Measurements from ENCODE around the gene CNKSR3. TPM values are rescaled to one million over a fixed set of nuclear protein-coding genes. Genes with fewer than 3 reads are reported as not detected.

Gene CNKSR3
- total RNA-seq, 4 donors from 2014 or later, result 4.5 to 7.8 (median 7.0) TPM

DNA sequence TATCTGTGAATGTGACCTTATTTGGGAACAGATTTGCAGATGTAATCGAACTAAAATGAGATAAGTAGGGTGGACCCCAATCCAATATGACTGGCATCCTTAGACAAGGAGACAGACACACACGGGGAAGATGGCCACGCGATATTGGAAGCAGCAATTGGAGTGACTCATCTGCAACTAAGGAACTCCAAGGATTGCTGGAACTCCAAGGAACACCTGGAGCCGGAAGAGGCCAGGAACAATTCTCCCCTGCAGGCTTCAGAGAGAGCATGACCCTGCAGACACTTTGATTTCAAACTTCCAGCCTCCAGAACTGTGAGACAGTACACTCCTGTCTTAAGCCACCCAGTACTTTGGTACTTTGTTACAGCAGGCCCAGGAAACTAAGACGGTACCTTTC, 19.5 kb upstream of the CNKSR3 start:
- Histone ChIP-seq H3K27ac (no peak overlapping the region), H3K27me3 (no peaks in the 10 kb centered on the region), H3K9me3 (no peaks in the 10 kb centered on the region), H3K36me3 (no peaks in the 10 kb centered on the region), H3K4me3 (replicated peaks in 1 of 3) (no peak overlapping the region), H3K4me1 (no peaks in the 10 kb centered on the region)
- WGBS, 2 donors, result 96 to 98% methylated on average over 6 of the region's 6 CpGs
- TF ChIP-seq POLR2A (IDR thresholded peaks at IDR 0.05), result no peak
- TF ChIP-seq, protein P1, sequence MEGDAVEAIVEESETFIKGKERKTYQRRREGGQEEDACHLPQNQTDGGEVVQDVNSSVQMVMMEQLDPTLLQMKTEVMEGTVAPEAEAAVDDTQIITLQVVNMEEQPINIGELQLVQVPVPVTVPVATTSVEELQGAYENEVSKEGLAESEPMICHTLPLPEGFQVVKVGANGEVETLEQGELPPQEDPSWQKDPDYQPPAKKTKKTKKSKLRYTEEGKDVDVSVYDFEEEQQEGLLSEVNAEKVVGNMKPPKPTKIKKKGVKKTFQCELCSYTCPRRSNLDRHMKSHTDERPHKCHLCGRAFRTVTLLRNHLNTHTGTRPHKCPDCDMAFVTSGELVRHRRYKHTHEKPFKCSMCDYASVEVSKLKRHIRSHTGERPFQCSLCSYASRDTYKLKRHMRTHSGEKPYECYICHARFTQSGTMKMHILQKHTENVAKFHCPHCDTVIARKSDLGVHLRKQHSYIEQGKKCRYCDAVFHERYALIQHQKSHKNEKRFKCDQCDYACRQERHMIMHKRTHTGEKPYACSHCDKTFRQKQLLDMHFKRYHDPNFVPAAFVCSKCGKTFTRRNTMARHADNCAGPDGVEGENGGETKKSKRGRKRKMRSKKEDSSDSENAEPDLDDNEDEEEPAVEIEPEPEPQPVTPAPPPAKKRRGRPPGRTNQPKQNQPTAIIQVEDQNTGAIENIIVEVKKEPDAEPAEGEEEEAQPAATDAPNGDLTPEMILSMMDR (IDR thresholded peaks at IDR 0.05), result no peak
- DNase-seq, result no peak
- intact Hi-C loops (cut with DNase I), result no loop called here

DNA sequence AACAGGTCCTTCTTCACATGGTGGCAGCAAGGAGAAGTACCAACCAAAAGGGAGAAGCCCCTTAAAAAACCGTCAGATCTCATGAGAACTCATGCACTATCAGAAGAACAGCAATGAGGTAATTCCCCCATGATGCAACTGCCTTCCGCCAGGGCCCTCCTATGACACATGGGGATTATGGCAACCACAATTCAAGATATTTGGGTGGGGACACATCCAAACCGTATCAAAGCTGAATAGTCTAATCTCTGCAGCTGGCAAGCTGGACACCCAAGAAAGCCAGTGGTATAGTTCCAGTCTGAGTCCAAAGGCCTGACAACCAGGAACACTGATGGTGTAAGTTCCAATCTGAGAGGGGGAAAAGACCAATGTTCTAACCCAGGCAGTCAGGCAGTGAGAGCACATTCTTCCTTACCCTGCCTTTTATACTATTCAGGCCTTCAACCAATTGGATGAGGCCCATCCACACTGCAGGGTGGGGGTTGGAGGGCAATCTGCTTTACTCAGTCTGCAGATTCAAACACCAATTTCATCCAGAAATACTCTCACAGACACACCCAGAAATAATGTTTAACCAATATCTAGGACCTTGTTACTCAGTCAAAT, 17.9 kb upstream of the CNKSR3 start:
- no peaks in the 10 kb centered on the region for H3K36me3 ChIP-seq
- H3K9me3 ChIP-seq, result no peaks in the 10 kb centered on the region
- 89 to 94% methylated on average over 3 of the region's 3 CpGs for WGBS, 2 donors
- intact Hi-C loops (cut with DNase I), result no loop called here
- no peak overlapping the region for H3K4me3 ChIP-seq (replicated peaks in 1 of 3)
- TF ChIP-seq POLR2A (IDR thresholded peaks at IDR 0.05), result no peak
- TF ChIP-seq, protein P1 (IDR thresholded peaks at IDR 0.05), result no peak
- H3K27me3 ChIP-seq, result no peaks in the 10 kb centered on the region
- no peaks in the 10 kb centered on the region for H3K4me1 ChIP-seq
- no peak for DNase-seq
- H3K27ac ChIP-seq, result no peak overlapping the region

DNA sequence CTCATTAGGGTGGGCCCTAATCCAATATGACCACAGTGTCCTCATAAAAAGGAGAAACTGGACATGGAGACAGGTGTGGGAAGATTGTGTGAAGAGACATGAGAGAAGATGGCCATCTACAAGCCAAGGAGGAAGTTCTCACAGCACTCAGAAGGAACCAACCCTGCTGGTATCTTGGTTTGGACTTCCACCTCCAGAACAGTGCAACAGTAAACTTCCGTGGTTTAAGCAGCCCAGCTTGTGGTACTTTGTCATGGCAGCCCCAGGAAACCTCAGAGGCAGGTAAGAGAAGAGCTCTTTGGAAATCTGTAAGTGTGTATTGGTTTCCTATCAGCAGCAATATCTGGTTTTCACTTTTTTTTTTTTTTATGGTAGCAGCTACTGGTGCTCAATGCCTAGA, 16.5 kb upstream of the CNKSR3 start:
- no peak for DNase-seq
- 92 to 100% methylated on average over 1 of the region's 1 CpG for WGBS, 2 donors
- intact Hi-C loops (cut with DNase I), result no loop called here
- Histone ChIP-seq H3K9me3 (no peaks in the 10 kb centered on the region), H3K27ac (no peak overlapping the region), H3K4me1 (no peaks in the 10 kb centered on the region), H3K36me3 (no peaks in the 10 kb centered on the region), H3K4me3 (replicated peaks in 1 of 3) (no peak overlapping the region), H3K27me3 (no peaks in the 10 kb centered on the region)
- no peak for TF ChIP-seq POLR2A (IDR thresholded peaks at IDR 0.05)
- TF ChIP-seq, protein P1 (IDR thresholded peaks at IDR 0.05), result no peak

DNA sequence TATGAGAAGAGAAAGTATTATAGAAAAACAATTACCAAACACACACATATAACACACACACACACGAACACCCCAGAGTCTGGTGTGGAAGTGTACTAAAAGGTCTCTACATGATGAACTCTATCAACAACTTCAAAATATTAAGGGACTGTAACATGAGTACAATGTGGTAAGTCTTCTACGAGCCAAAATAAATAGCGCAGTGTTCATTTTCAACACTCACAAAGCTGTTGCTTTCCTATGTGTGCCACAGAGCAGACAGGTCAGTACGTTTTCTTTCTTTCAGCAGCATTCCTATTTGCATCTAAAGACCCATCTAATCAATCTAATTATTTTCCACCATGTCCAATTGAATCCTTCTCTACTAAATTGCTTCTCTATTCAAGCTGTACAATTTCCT, 12.1 kb upstream of the CNKSR3 start:
- Histone ChIP-seq H3K27me3 (no peaks in the 10 kb centered on the region), H3K36me3 (no peaks in the 10 kb centered on the region), H3K4me1 (no peaks in the 10 kb centered on the region), H3K4me3 (replicated peaks in 1 of 3) (no peak overlapping the region), H3K9me3 (no peaks in the 10 kb centered on the region), H3K27ac (no peak overlapping the region)
- TF ChIP-seq, protein P1 (IDR thresholded peaks at IDR 0.05), result no peak
- no peak for TF ChIP-seq POLR2A (IDR thresholded peaks at IDR 0.05)
- intact Hi-C loops (cut with DNase I), result no loop called here
- DNase-seq, result no peak
- WGBS, 2 donors, result 86 to 88% methylated on average over 4 of the region's 4 CpGs

DNA sequence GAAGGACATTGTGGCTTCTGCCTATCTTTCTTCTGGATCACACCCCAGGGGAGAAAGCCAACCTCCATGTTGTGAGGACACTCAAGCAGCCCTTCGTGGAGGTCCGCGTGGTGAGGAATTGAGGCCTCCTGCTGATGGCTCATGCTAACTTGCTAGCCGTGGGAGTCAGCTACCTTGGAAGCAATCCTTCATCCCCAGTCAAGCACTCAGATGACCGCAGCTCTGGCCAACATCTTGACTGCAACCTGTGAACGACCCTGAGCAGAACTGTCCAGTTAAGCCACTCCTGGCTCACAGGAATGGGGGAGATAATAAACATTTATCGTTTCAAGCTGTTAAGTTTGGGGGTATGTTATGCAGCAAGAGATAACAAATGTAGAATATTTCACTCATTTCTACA, 10.9 kb upstream of the CNKSR3 start:
- WGBS, 2 donors, result 91 to 96% methylated on average over 7 of the region's 7 CpGs

More for the DNA sequence above, 10.9 kb upstream of the CNKSR3 start:
- TF ChIP-seq, protein P1 (IDR thresholded peaks at IDR 0.05), result no peak
- TF ChIP-seq POLR2A (IDR thresholded peaks at IDR 0.05), result no peak
- H3K4me3 ChIP-seq (replicated peaks in 1 of 3), result no peak overlapping the region
- DNase-seq, result no peak
- H3K27ac ChIP-seq, result no peak overlapping the region
- H3K36me3 ChIP-seq, result no peaks in the 10 kb centered on the region
- H3K9me3 ChIP-seq, result no peaks in the 10 kb centered on the region
- H3K27me3 ChIP-seq, result no peaks in the 10 kb centered on the region
- no peaks in the 10 kb centered on the region for H3K4me1 ChIP-seq
- intact Hi-C loops (cut with DNase I), result no loop called here

Measured in thyroid gland (tissue), 4 donors.